Heart right ventricle (tissue), 16 donors: Measurements from ENCODE around the gene ZIC4. TPM values are rescaled to one million over a fixed set of nuclear protein-coding genes. Genes with fewer than 3 reads are reported as not detected.

Experiments used
- ATAC-seq, 8 donors: fragments of 200-7000 bp; cut with Tn5 transposase; one replicate each; pipeline ENCODE4 v1.9.1; 2020; ENCODE audit warnings: mild to moderate bottlenecking in 8 of 8, moderate library complexity in 8 of 8, moderate number of reproducible peaks in 1 of 8
- DNase-seq, 2 donors: peaks; one replicate each; pipeline ENCODE4 v3.0.0-alpha.2; 2020
- H3K27ac ChIP-seq, 10 donors: fragments of 200-600 bp; sonication (generic) in 2 of 10; one replicate each; pipeline versions ENCODE4 v1.5.0 to v1.8.0; 2020 to 2022; ENCODE audit warnings: mild to moderate bottlenecking in 3 of 10
- H3K27me3 ChIP-seq, 7 donors: fragments of 200-600 bp; one replicate each; pipeline ENCODE4 v1.8.0; 2021 to 2022; ENCODE audit warnings: mild to moderate bottlenecking in 2 of 7
- H3K36me3 ChIP-seq, 9 donors: fragments of 200-600 bp; sonication (generic) in 1 of 9; one replicate each; pipeline versions ENCODE4 v1.5.0 to v1.8.0; 2020 to 2022; ENCODE audit warnings: mild to moderate bottlenecking in 2 of 9
- H3K4me1 ChIP-seq, 9 donors: fragments of 200-600 bp; sonication (generic) in 1 of 9; one replicate each; pipeline versions ENCODE4 v1.5.0 to v1.8.0; 2020 to 2022; ENCODE audit warnings: mild to moderate bottlenecking in 4 of 9
- H3K4me3 ChIP-seq, 10 donors: fragments of 200-600 bp; sonication (generic) in 2 of 10; one replicate each; pipeline versions ENCODE4 v1.5.0 to v1.8.0; 2020 to 2022; ENCODE audit warnings: mild to moderate bottlenecking in 7 of 10, moderate library complexity in 2 of 10
- H3K9me3 ChIP-seq, 11 donors: fragments of 200-600 bp in 10 of 11; sonication (generic) in 2 of 11; one replicate each; pipeline versions ENCODE4 v1.5.0 to v1.8.0; 2013 to 2022; ENCODE audit warnings: mild to moderate bottlenecking in 2 of 11, control low read depth in 1 of 11, moderate library complexity in 1 of 11
- CTCF ChIP-seq, 9 donors: fragments of 200-600 bp; sonication (generic) in 2 of 9; IDR thresholded peaks; one replicate each; pipeline versions ENCODE4 v1.5.0 to v1.8.0; 2021 to 2022; ENCODE audit warnings: antibody characterized with exemption in 9 of 9, mild to moderate bottlenecking in 5 of 9, moderate library complexity in 1 of 9
- WGBS, 2 donors: extraction: QIAGEN DNeasy Blood & Tissue Kit; methylation state at CpG; one replicate each; pipeline ENCODE4 v1.1.7; 2013; ENCODE audit warnings: inconsistent platforms in 1 of 2; 5-methylcytosine and 5-hydroxymethylcytosine counted together
- intact Hi-C, 10 donors: fragments of 100-400 bp; cut with DNase I; formaldehyde crosslinking; loops; one replicate each; pipeline versions ENCODE4 v1.11.1 to v1.14.2; 2022
- polyA plus RNA-seq, 2 donors: library from polyadenylated mRNA; stranded (reverse); fragments of 200-250 nt; gene quantifications; one replicate each; pipeline ENCODE4 v1.2.3, GENCODE V29; 2013
- total RNA-seq, 10 donors: library from RNA; stranded (reverse); fragmentation: NEBNext Ultra II Directional in 3 of 10; extraction: Animal tissue kit (Norgen Biotek cat#: 25700) in 3 of 10; gene quantifications; one replicate each; pipeline versions ENCODE4 v1.2.1 to v1.2.4, GENCODE V29; 2021 to 2023
- donor health status: Arrhythmogenic right ventricular cardiomyopathy.
- donor health status: ischemic (EF 13 %, LVEDD 7.1; RV severe dilation, severe dysfunction).
- donor health status: healthy with polysubstance abuse.
- donor health status: DM: no; HTN: yes; CAD: no.
- donor health status: DM: no; HTN: no; CAD: no.
- donor health status: ischemic (EF 25% LVEDD 6.9; RV normal size, moderate dysfunction).
- donor health status: ischemic (EF 25% LVEDD 5.7; RV mildly dilated, moderate dysfunction).
- donor health status: healthy.
- donor health status: DM: yes; HTN: yes; CAD: no.
- donor health status: Ischemic cardiomyopathy.
- donor health status: ischemic (EF 35%, LVEDD 5.7; RV mildly dilated, moderate dysfunction).
- donor health status: nonischemic (EF 11% LVEDD 7.7; RV severe dilation, severe dysfunction).
- donor health status: DM: yes; HTN: yes; CAD: no.
- donor health status: PGD.
- donor health status: ischemic (EF 29% LVEDD 5.4; RV normal size, mild dysfunction).
- donor health status: nonischemic (EF 23%, LVEDD 6.1; RV moderate dilation, normal function).

ZIC4 gene
- total and polyA plus RNA-seq, 12 donors, result not detected

GRCh38 chr3:147422601-147423536 is 16.5 kb upstream of the ZIC4 start:
- DNase-seq (no peak), ATAC-seq (no peak)
- WGBS, 2 donors, result 6 to 9% methylated on average over 36 of the region's 36 CpGs
- H3K36me3 ChIP-seq, result no peaks in the 10 kb centered on the region
- H3K4me1 ChIP-seq, result peaks cover 4 to 26% (median 9%) of the 10 kb centered on the region in 9 donors
- intact Hi-C loops, result loop anchor here in 1 of 10 donors (10.0 kb wide), 1 partner anchor 48 kb away; no protein-coding TSS in a partner anchor
- no peak overlapping the region for H3K4me3 ChIP-seq
- no peak for TF ChIP-seq CTCF (IDR thresholded peaks at IDR 0.05)
- H3K9me3 ChIP-seq, result no peaks in the 10 kb centered on the region
- H3K27ac ChIP-seq, result no peak overlapping the region
- peaks cover 52 to 100% (median 100%) of the 10 kb centered on the region in 7 donors for H3K27me3 ChIP-seq

GRCh38 chr3:147422196-147422595 is 15.9 kb upstream of the ZIC4 start:
- ATAC-seq, result no peak
- Histone ChIP-seq H3K4me3 (no peak overlapping the region), H3K27me3 (peaks cover 52 to 100% (median 100%) of the 10 kb centered on the region in 7 donors), H3K36me3 (no peaks in the 10 kb centered on the region), H3K4me1 (peaks cover 4 to 26% (median 9%) of the 10 kb centered on the region in 9 donors), H3K9me3 (no peaks in the 10 kb centered on the region), H3K27ac (no peak overlapping the region)
- no peak for TF ChIP-seq CTCF (IDR thresholded peaks at IDR 0.05)
- DNase-seq, result no peak
- intact Hi-C loops, result loop anchor here in 1 of 10 donors (10.0 kb wide), 1 partner anchor 47 kb away; no protein-coding TSS in a partner anchor
- WGBS, 2 donors, result 8 to 11% methylated on average over 15 of the region's 15 CpGs

GRCh38 chr3:147421184-147421912 is 15.0 kb upstream of the ZIC4 start:
- no peaks in the 10 kb centered on the region for H3K36me3 ChIP-seq
- H3K27me3 ChIP-seq, result peaks cover 52 to 100% (median 100%) of the 10 kb centered on the region in 7 donors
- peak overlapping the region in 1 of 10 donors; percentile 14 for H3K4me3 ChIP-seq
- DNase-seq (no peak), ATAC-seq (peak in 1 of 8 donors; percentile 18)
- H3K9me3 ChIP-seq, result no peaks in the 10 kb centered on the region
- H3K27ac ChIP-seq, result no peak overlapping the region
- H3K4me1 ChIP-seq, result peaks cover 4 to 26% (median 9%) of the 10 kb centered on the region in 9 donors
- WGBS, 2 donors, result 2 to 4% methylated on average over 53 of the region's 53 CpGs
- intact Hi-C loops, result loop anchor here in 1 of 10 donors (10.0 kb wide), 1 partner anchor 47 kb away; no protein-coding TSS in a partner anchor
- no peak for TF ChIP-seq CTCF (IDR thresholded peaks at IDR 0.05)
